Erythroblast (primary cell): ENCODE measurements around the gene PTCD2.

Experiments
- GATA1 ChIP-seq: IDR thresholded peaks from 2 replicates; pipeline ENCODE4 v1.6.1; 2011; ENCODE audit warnings: low read depth, mild to moderate bottlenecking, control low read depth, low read length, moderate library complexity
- POLR2A ChIP-seq: IDR thresholded peaks from 2 replicates; pipeline ENCODE4 v1.6.1; 2011; ENCODE audit warnings: mild to moderate bottlenecking, low read length

- TF ChIP-seq POLR2A: no peak
- TF ChIP-seq GATA1: no peak
These were observed 37.3 kb upstream of the PTCD2 start for GRCh38 chr5:72282878-72283277.
